ENCODE measurements around the gene FAM149B1. TPM values are rescaled to one million over a fixed set of nuclear protein-coding genes. Genes with fewer than 3 reads are reported as not detected.

FAM149B1 gene
- total RNA-seq, 1 experiment from 2014 or later, result 17.5 TPM

GRCh38 chr10:73159038-73159648 lies 8.8 kb upstream of the FAM149B1 start:
- Histone ChIP-seq H3K9me2 (ENCODE audit: insufficient read depth) (no peaks in the 10 kb centered on the region), H3K4me1 (ENCODE audit: control insufficient read depth in 1 of 2, insufficient read depth in 2 of 2, low read length in 2 of 2) (no peaks in the 10 kb centered on the region), H3K27ac (ENCODE audit: low read depth, low read length) (no peak overlapping the region), H3K27me3 (ENCODE audit: insufficient read depth, low read length) (no peaks in the 10 kb centered on the region), H3K4me2 (ENCODE audit: low read length) (no peak overlapping the region), H2AFZ (ENCODE audit: low read depth, low read length, poor library complexity, severe bottlenecking) (no peak overlapping the region), H3K9ac (ENCODE audit: low read length) (no peak overlapping the region), H4K20me1 (ENCODE audit: insufficient read depth) (no peaks in the 10 kb centered on the region), H3K4me3 (replicated peaks in 1 of 2; ENCODE audit: low read depth in 1 of 2, low read length in 2 of 2) (no peak overlapping the region), H3K79me2 (ENCODE audit: insufficient read depth, low read length) (peaks cover 57% of the 10 kb centered on the region), H3K36me3 (ENCODE audit: control insufficient read depth in 1 of 2, insufficient read depth in 2 of 2, low read length in 2 of 2) (peaks cover 18 to 28% of the 10 kb centered on the region in 2 experiments), H3K9me3 (ENCODE audit: control insufficient read depth in 1 of 2, insufficient read depth in 1 of 2, low read depth in 1 of 2, low read length in 2 of 2) (no peaks in the 10 kb centered on the region)
- POLR2A ChIA-PET, result interaction anchor here (1.3 kb wide), 1 partner anchor 62 kb away, joined by 3 read pairs; the partner anchor contains the start of gene P4HA1
- no TSS peak for BruUV-seq (replicated peaks)
- CTCF ChIA-PET, result interaction anchor here (1.0 to 2.4 kb wide), 4 partner anchors 9 to 63 kb away, joined by 3 to 13 read pairs (median 4); partner anchors contain the start of genes ECD, FAM149B1 and P4HA1
- RAD21 ChIA-PET (ENCODE audit: low non-redundant PET in 1 of 2, low total read pairs in 2 of 2, uncharacterized antibody in 2 of 2, unreplicated experiment in 2 of 2), result no interaction called here
- intact Hi-C loops (cut with micrococcal nuclease), result loop anchor here (1.0 kb wide), 1 partner anchor 62 kb away; no protein-coding TSS in a partner anchor
- ATAC-seq (0 out of 2 replicates have a peak, but pooled peaks have one; percentile 53), DNase-seq (ENCODE audit: low read depth, low spot score) (no peak)
- TF ChIP-seq CTCF (IDR thresholded peaks at IDR 0.05 in 2 of 3, conservative IDR thresholded peaks at IDR 0.05 in 1 of 3; ENCODE audit: borderline replicate concordance in 1 of 3, insufficient read depth in 1 of 3, low read depth in 2 of 3, low read length in 2 of 3) (peak; percentile 65 to 75 (median 68)), RAD21 (IDR thresholded peaks at IDR 0.05; ENCODE audit: low read depth) (peak; percentile 80), EZH2 (IDR thresholded peaks at IDR 0.05) (no peak), ATF3 (IDR thresholded peaks at IDR 0.05) (no peak), EGR1 (IDR thresholded peaks at IDR 0.05; ENCODE audit: low read depth) (peak; percentile 14; the same call in 1 of the 2 replicates), SRF (IDR thresholded peaks at IDR 0.05; ENCODE audit: low read depth) (no peak)

Data from HCT116 (cell line).